Measurements from ENCODE around the gene SPACA9.

- TF ChIP-seq CTCF (IDR thresholded peaks at IDR 0.05) (no peak), POLR2A (IDR thresholded peaks at IDR 0.05) (no peak)
These were observed 4.9 kb downstream of the SPACA9 start for GRCh38 chr9:132883349-132884294.
